Activated CD4-positive, alpha-beta T cell treated with anti-CD3 and anti-CD28 coated beads for 36 hours (primary cell): ENCODE data around the gene MEGF9. TPM values are rescaled to one million over a fixed set of nuclear protein-coding genes. Genes with fewer than 3 reads are reported as not detected.
"Not testable (repeated sequence)": the region's sequence is repeated elsewhere in the genome, so short reads cannot be mapped to it uniquely, and the experiment has no call there.

Source experiments
- ATAC-seq: fragments of 200-7000 bp; cut with Tn5 transposase; one replicate; pipeline ENCODE4 v1.10.0; 2021; ENCODE audit warnings: mild to moderate bottlenecking, moderate library complexity
- CTCF ChIA-PET: fragments of 350-600 bp; sonication (Branson Sonifier 250); formaldehyde crosslinking; loops from one replicate; lab custom pipeline; 2021; ENCODE audit warnings: antibody characterized with exemption; lab: Charles Lee
- POLR2A ChIA-PET: fragments of 350-600 bp; sonication (Branson Sonifier 250); formaldehyde crosslinking; loops from one replicate; lab custom pipeline; 2021; ENCODE audit warnings: antibody characterized with exemption, inconsistent platforms; lab: Charles Lee
- DNase-seq: peaks from one replicate; pipeline ENCODE4 v3.0.0-alpha.2; 2020
- H3K27ac Mint-ChIP-seq: one replicate; pipeline ENCODE4 v1.8.0; 2021; ENCODE audit warnings: mixed read lengths
- H3K27me3 Mint-ChIP-seq: one replicate; pipeline ENCODE4 v1.8.0; 2021; ENCODE audit warnings: mixed read lengths
- H3K36me3 Mint-ChIP-seq: one replicate; pipeline ENCODE4 v1.8.0; 2021; ENCODE audit warnings: low read depth, mixed read lengths
- H3K4me1 Mint-ChIP-seq: one replicate; pipeline ENCODE4 v1.8.0; 2021; ENCODE audit warnings: mixed read lengths
- H3K4me3 Mint-ChIP-seq: one replicate; pipeline ENCODE4 v1.8.0; 2021; ENCODE audit warnings: mild to moderate bottlenecking, moderate library complexity, mixed read lengths
- H3K9me3 Mint-ChIP-seq: one replicate; pipeline ENCODE4 v1.8.0; 2021; ENCODE audit warnings: low read depth, mixed read lengths
- intact Hi-C, 2 experiments: fragments of 100-400 bp; cut with DNase I in 1 of 2; cut with micrococcal nuclease in 1 of 2; formaldehyde crosslinking; loops; one replicate each; pipeline versions ENCODE4 v1.14.2 to v1.15.1; 2022 to 2024; cut with DNase I, micrococcal nuclease
- total RNA-seq, 2 experiments: library from RNA; stranded (reverse); gene quantifications; one replicate each; pipeline ENCODE4 v1.2.3, GENCODE V29; 2021

Gene MEGF9
- total RNA-seq, 2 experiments from 2014 or later: 3.3 to 3.6 TPM

- H3K36me3 Mint-ChIP-seq, H3K27ac Mint-ChIP-seq, DNase-seq, ATAC-seq, H3K27me3 Mint-ChIP-seq, intact Hi-C loops, H3K9me3 Mint-ChIP-seq, H3K4me3 Mint-ChIP-seq, POLR2A ChIA-PET, H3K4me1 Mint-ChIP-seq: not testable (repeated sequence)
- CTCF ChIA-PET: interaction anchor here (1.3 kb wide), 1 partner anchor 14 kb away, joined by 5 read pairs; no protein-coding TSS in a partner anchor
Observed at GRCh38 chr9:120640874-120641273, 73.4 kb downstream of the MEGF9 start.

DNA sequence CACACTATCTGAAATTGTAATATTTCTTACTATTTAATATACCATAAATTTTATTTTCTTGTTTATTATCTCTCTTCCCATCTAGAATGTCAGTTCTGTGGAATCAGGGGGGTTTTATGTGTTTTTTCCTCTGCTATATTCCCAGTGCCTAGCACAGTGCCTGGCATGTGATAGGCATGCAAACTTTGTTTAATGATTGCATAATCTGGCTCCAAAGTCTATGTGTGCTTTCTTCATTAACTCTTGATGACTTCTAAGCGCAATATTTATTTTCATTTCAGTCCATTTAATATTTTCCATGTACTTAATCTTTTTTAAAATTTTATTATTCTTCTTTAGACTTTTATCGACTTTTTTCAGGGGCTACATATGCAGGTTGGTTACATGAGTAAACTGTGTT, 73.9 kb downstream of the MEGF9 start:
- Mint-ChIP-seq H3K4me1 (no peaks in the 10 kb centered on the region), H3K36me3 (peaks cover 10% of the 10 kb centered on the region), H3K9me3 (peaks cover 12% of the 10 kb centered on the region), H3K27ac (no peak overlapping the region), H3K4me3 (no peak overlapping the region), H3K27me3 (no peaks in the 10 kb centered on the region)
- no peak for ATAC-seq
- intact Hi-C loops: no loop called here
- CTCF ChIA-PET: no interaction called here
- no peak for DNase-seq
- POLR2A ChIA-PET: no interaction called here

GRCh38 chr9:120637919-120638318, 76.4 kb downstream of the MEGF9 start:
- POLR2A ChIA-PET: no interaction called here
- Mint-ChIP-seq H3K27ac (no peak overlapping the region), H3K4me1 (no peaks in the 10 kb centered on the region), H3K27me3 (no peaks in the 10 kb centered on the region), H3K4me3 (no peak overlapping the region), H3K9me3 (peaks cover 18% of the 10 kb centered on the region), H3K36me3 (peaks cover 10% of the 10 kb centered on the region)
- CTCF ChIA-PET: interaction anchor here (1.8 kb wide), 1 partner anchor 18 kb away, joined by 4 read pairs; no protein-coding TSS in a partner anchor
- intact Hi-C loops: no loop called here
- ATAC-seq (no peak), DNase-seq (no peak)

DNA sequence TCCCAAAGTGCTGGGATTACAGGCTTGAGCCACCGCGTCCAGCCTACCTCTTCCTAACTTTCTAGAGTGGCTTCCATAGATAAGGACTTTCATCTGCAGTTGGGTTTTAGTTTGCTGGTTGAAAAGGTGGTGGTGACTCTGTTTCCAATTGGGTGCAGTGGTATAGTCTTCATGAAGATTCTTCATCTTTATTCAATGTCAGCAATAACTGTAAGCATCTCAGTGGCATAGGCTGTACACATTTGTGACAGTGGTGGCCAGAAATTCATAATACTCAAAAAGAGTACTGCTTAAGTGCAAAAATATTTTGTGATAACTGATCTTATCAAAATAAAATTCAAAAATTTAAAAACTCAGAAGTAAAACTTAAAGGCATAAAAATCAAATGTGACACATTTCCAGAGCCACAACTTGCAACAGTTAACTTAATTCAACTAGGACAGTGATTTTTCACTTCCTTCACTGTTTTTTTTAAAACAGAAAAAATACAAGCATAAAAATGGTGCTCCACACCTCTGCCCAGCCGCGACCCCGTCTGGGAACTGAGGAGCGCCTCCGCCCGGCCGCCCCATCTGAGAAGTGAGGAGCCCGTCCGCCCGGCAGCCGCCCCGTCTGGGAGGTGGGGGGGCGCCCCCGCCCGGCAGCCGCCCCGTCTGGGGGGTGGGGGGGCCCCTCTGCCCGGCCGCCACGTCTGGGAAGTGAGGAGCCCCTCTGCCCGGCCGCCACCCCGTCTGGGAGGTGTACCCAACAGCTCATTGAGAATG, 77.9 kb downstream of the MEGF9 start:
- Mint-ChIP-seq H3K27ac (no peak overlapping the region), H3K4me3 (no peak overlapping the region), H3K4me1 (no peaks in the 10 kb centered on the region), H3K27me3 (no peaks in the 10 kb centered on the region), H3K36me3 (peaks cover 10% of the 10 kb centered on the region), H3K9me3 (peaks cover 18% of the 10 kb centered on the region)
- DNase-seq (no peak), ATAC-seq (no peak)
- ChIA-PET POLR2A (no interaction called here), CTCF (no interaction called here)
- intact Hi-C loops: no loop called here

- DNase-seq: no peak
- Mint-ChIP-seq H3K27ac (no peak overlapping the region), H3K4me1 (no peaks in the 10 kb centered on the region), H3K4me3 (no peak overlapping the region), H3K27me3 (no peaks in the 10 kb centered on the region), H3K9me3 (peaks cover 13% of the 10 kb centered on the region), H3K36me3 (peaks cover 8% of the 10 kb centered on the region)
- POLR2A ChIA-PET: no interaction called here
- CTCF ChIA-PET: interaction anchor here (0.5 kb wide), 1 partner anchor 81 kb away, joined by 3 read pairs; no protein-coding TSS in a partner anchor
- no peak for ATAC-seq
- intact Hi-C loops: no loop called here
Observed at GRCh38 chr9:120635011-120635410, 79.3 kb downstream of the MEGF9 start.

GRCh38 chr9:120630333-120630732, 83.9 kb downstream of the MEGF9 start:
- ChIA-PET POLR2A (no interaction called here), CTCF (no interaction called here)
- Mint-ChIP-seq H3K27me3 (no peaks in the 10 kb centered on the region), H3K27ac (no peak overlapping the region), H3K4me1 (peaks cover 4% of the 10 kb centered on the region), H3K9me3 (peaks cover 6% of the 10 kb centered on the region), H3K4me3 (no peak overlapping the region), H3K36me3 (no peaks in the 10 kb centered on the region)
- no peak for ATAC-seq
- DNase-seq: no peak
- intact Hi-C loops: no loop called here

DNA sequence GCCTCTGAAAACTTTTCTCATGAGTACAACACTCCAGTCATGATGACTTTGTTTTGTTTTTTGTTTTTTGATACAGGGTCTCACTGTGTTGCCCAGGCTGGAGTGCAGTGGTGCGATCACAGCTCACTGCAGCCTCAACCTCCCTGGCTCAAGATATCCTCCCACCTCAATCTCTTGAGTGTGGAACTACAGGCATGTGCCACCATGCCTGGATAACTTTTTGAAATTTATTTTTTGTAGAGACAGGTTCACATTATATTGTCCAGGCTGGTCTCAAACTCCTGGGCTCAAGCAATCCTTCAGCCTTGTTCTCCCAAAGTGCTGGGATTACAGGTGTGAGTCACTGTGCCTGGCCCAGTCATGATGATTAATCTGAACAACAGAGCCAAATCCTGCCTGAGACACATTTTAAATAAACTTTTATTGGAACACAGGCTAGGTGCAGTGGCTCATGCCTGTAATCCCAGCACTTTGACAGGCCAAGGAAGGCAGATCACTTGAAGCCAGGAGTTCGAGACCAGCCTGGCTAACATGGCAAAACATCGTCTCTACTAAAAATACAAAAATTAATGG, 85.3 kb downstream of the MEGF9 start:
- H3K27ac Mint-ChIP-seq, DNase-seq, H3K4me3 Mint-ChIP-seq, H3K9me3 Mint-ChIP-seq, H3K36me3 Mint-ChIP-seq, H3K27me3 Mint-ChIP-seq, H3K4me1 Mint-ChIP-seq, POLR2A ChIA-PET, ATAC-seq, intact Hi-C loops: not testable (repeated sequence)
- CTCF ChIA-PET: interaction anchor here (1.1 to 1.4 kb wide), 2 partner anchors 9 to 115 kb away, joined by 3 read pairs; no protein-coding TSS in a partner anchor

DNA sequence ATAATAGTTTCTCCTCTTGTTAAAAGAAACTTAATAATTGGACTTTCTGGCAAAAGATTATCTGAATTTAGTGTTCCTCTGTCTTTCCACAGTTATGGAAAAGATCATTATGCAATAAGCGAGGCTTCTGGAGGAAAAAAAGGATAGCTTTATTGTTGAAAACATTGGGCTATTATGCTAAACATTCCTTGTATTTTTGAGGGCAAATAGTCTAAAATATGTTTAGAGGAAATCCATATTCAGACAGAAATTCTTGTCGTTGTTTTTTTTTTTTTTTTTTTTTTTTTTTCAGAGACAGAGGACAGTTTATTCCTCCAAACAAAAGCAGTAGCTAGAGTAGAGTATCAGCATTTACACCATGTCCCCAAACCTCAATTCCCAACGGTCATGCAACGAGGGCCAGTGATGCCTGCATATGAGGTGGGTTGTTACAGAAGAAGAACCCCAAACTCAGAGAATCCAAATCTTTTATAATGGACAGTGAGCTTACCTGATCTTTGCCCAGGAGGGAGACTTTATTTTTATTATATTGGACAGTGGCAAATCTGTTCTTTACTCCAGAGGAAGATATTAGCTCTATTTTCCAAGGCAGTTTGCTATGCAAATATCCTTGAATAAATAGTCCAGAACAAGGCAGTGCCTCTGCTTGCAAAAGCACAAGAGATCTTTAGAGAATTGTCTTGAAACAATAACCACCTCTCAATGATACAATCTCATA, 85.9 kb downstream of the MEGF9 start:
- H3K4me1 Mint-ChIP-seq: peaks cover 4% of the 10 kb centered on the region
- ChIA-PET CTCF (interaction anchor here (1.1 to 1.4 kb wide), 2 partner anchors 8 to 116 kb away, joined by 3 read pairs; no protein-coding TSS in a partner anchor), POLR2A (interaction anchor here (0.6 kb wide), 1 partner anchor 163 kb away, joined by 3 read pairs; no protein-coding TSS in a partner anchor)
- intact Hi-C loops: no loop called here
- H3K9me3 Mint-ChIP-seq: no peaks in the 10 kb centered on the region
- H3K27me3 Mint-ChIP-seq: no peaks in the 10 kb centered on the region
- H3K36me3 Mint-ChIP-seq: no peaks in the 10 kb centered on the region
- ATAC-seq (no peak), DNase-seq (no peak)
- no peak overlapping the region for H3K27ac Mint-ChIP-seq
- no peak overlapping the region for H3K4me3 Mint-ChIP-seq

DNA sequence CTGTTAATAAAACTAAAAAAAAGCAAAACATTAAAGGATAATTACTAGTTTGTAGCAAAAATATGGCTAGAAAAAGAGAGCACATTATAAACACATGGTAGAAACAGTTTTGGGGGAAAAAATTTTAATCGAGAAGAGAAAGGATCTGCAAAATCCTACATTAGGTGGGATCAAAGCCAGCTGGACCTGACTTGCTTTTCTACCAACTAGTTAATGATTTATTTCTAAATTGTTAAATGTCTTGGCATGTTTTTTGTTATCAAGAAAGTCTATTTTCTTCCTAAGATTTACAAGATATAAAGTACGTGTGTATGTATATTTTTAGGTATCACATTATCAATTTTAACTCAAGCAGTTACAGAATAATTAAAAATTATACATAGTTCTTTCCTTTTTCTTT, 87.2 kb downstream of the MEGF9 start:
- no peak for DNase-seq
- Mint-ChIP-seq H3K27ac (no peak overlapping the region), H3K9me3 (no peaks in the 10 kb centered on the region), H3K4me1 (peaks cover 4% of the 10 kb centered on the region), H3K36me3 (no peaks in the 10 kb centered on the region), H3K27me3 (no peaks in the 10 kb centered on the region), H3K4me3 (no peak overlapping the region)
- ATAC-seq: no peak
- POLR2A ChIA-PET: no interaction called here
- intact Hi-C loops: no loop called here
- CTCF ChIA-PET: no interaction called here

DNA sequence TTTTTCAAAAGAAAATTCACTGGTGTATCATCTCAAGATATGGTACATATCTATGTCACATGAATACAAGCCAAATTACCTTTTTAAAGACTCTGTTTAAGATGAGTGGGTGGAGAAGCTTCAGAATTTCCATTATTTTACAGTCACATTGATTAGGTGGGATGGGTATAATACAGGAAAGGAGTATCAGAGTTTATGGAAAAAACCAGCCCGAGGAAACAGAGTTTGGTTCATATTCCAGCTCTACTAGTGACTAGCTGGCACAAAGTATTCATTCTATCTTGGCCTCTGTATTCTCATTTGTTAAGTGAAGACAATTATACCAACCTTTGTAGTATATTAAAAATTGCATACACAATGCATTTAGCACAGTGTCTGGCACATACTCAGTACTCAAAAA, 87.8 kb downstream of the MEGF9 start:
- DNase-seq (no peak), ATAC-seq (no peak)
- Mint-ChIP-seq H3K4me1 (peaks cover 4% of the 10 kb centered on the region), H3K4me3 (no peak overlapping the region), H3K27me3 (no peaks in the 10 kb centered on the region), H3K9me3 (no peaks in the 10 kb centered on the region), H3K27ac (no peak overlapping the region), H3K36me3 (no peaks in the 10 kb centered on the region)
- intact Hi-C loops: no loop called here
- ChIA-PET CTCF (interaction anchor here (0.6 to 1.0 kb wide), 3 partner anchors 8 to 127 kb away, joined by 3 to 6 read pairs (median 3); no protein-coding TSS in a partner anchor), POLR2A (no interaction called here)

DNA sequence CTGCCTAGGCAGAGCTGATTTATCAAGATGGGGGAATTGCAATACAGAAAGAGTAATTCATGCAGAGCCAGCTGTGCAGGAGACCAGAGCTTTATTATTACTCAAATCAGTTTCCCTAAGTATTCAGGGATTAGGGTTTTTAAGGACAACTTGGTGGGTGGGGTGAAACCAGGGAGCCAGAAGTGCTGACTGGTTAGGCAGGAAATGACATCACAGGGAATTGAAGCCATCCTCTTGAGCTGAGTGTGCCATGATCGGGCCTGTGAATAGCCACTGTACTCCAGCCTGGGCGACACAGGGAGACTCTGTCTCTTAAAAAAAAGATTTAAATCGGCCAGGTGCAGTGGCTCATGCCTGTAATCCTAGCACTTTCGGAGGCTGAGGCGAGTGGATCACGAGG, 89.0 kb downstream of the MEGF9 start:
- Mint-ChIP-seq H3K27me3 (no peaks in the 10 kb centered on the region), H3K9me3 (no peaks in the 10 kb centered on the region), H3K27ac (no peak overlapping the region), H3K4me1 (peaks cover 4% of the 10 kb centered on the region), H3K4me3 (no peak overlapping the region), H3K36me3 (no peaks in the 10 kb centered on the region)
- POLR2A ChIA-PET: no interaction called here
- intact Hi-C loops: no loop called here
- DNase-seq (no peak), ATAC-seq (no peak)
- CTCF ChIA-PET: interaction anchor here (0.6 to 1.5 kb wide), 4 partner anchors 11 to 125 kb away, joined by 3 read pairs; no protein-coding TSS in a partner anchor
